Stimulated activated naive B cell treated with anti-CD40 and anti-IgM and Interleukin-4, amounts not matched to agents 10 μg/mL and 1 μg/mL and 100 μg/mL, for 72 hours (primary cell): ENCODE measurements around the gene CACNA2D1.
"Not testable (repeated sequence)": the region's sequence is repeated elsewhere in the genome, so short reads cannot be mapped to it uniquely, and the experiment has no call there.

Source experiments
- ATAC-seq, 2 donors: fragments of 150-1000 bp; cut with Tn5 transposase; replicated peaks; 2 replicates each; pipeline ENCODE4 v1.10.0; 2021; ENCODE audit warnings: moderate library complexity in 1 of 2
- DNase-seq: peaks from one replicate; pipeline ENCODE4 v3.0.0; 2021
- H3K27ac Mint-ChIP-seq: one replicate; pipeline ENCODE4 v1.8.0; 2022; ENCODE audit warnings: mild to moderate bottlenecking, mixed read lengths
- H3K27me3 Mint-ChIP-seq, 2 donors: one replicate each; pipeline ENCODE4 v1.8.0; 2022; ENCODE audit warnings: mixed read lengths in 2 of 2
- H3K36me3 Mint-ChIP-seq, 2 donors: one replicate each; pipeline ENCODE4 v1.8.0; 2022; ENCODE audit warnings: mixed read lengths in 2 of 2, mild to moderate bottlenecking in 1 of 2
- H3K4me1 Mint-ChIP-seq, 2 donors: one replicate each; pipeline ENCODE4 v1.8.0; 2022; ENCODE audit warnings: mixed read lengths in 2 of 2, mild to moderate bottlenecking in 1 of 2
- H3K4me3 Mint-ChIP-seq, 2 donors: one replicate each; pipeline ENCODE4 v1.8.0; 2022; ENCODE audit warnings: mild to moderate bottlenecking in 2 of 2, mixed read lengths in 2 of 2, moderate library complexity in 1 of 2
- H3K9me3 Mint-ChIP-seq, 2 donors: one replicate each; pipeline ENCODE4 v1.8.0; 2022; ENCODE audit warnings: mixed read lengths in 2 of 2, mild to moderate bottlenecking in 1 of 2

The CACNA2D1 gene

GRCh38 chr7:82141427-82141826, 302.1 kb downstream of the CACNA2D1 start:
- no peak for DNase-seq
- Mint-ChIP-seq H3K9me3 (no peaks in the 10 kb centered on the region), H3K36me3 (no peaks in the 10 kb centered on the region), H3K27ac (no peak overlapping the region), H3K27me3 (no peaks in the 10 kb centered on the region), H3K4me1 (no peaks in the 10 kb centered on the region), H3K4me3 (no peak overlapping the region)
- ATAC-seq, result no peak

GRCh38 chr7:82140608-82141007, 303.0 kb downstream of the CACNA2D1 start:
- DNase-seq, H3K27me3 Mint-ChIP-seq, ATAC-seq, H3K36me3 Mint-ChIP-seq, H3K4me3 Mint-ChIP-seq, H3K9me3 Mint-ChIP-seq, H3K4me1 Mint-ChIP-seq, H3K27ac Mint-ChIP-seq: not testable (repeated sequence)

GRCh38 chr7:82131215-82131614, 312.4 kb downstream of the CACNA2D1 start:
- Mint-ChIP-seq H3K4me3 (no peak overlapping the region), H3K4me1 (no peaks in the 10 kb centered on the region), H3K27me3 (no peaks in the 10 kb centered on the region), H3K9me3 (no peaks in the 10 kb centered on the region), H3K27ac (no peak overlapping the region), H3K36me3 (no peaks in the 10 kb centered on the region)
- ATAC-seq, result no peak
- no peak for DNase-seq

GRCh38 chr7:82129091-82129490, 314.5 kb downstream of the CACNA2D1 start:
- Mint-ChIP-seq H3K9me3 (peaks cover 0 to 4% of the 10 kb centered on the region in 2 donors), H3K27me3 (no peaks in the 10 kb centered on the region), H3K36me3 (no peaks in the 10 kb centered on the region), H3K27ac (no peak overlapping the region), H3K4me3 (no peak overlapping the region), H3K4me1 (no peaks in the 10 kb centered on the region)
- no peak for DNase-seq
- ATAC-seq, result no peak

GRCh38 chr7:82128546-82128945, 315.0 kb downstream of the CACNA2D1 start:
- no peaks in the 10 kb centered on the region for H3K4me1 Mint-ChIP-seq
- DNase-seq (no peak), ATAC-seq (no peak)
- no peak overlapping the region for H3K4me3 Mint-ChIP-seq
- H3K27ac Mint-ChIP-seq, result no peak overlapping the region
- H3K36me3 Mint-ChIP-seq, result no peaks in the 10 kb centered on the region
- H3K9me3 Mint-ChIP-seq, result peaks cover 0 to 4% of the 10 kb centered on the region in 2 donors
- H3K27me3 Mint-ChIP-seq, result no peaks in the 10 kb centered on the region

GRCh38 chr7:82126576-82126975, 317.0 kb downstream of the CACNA2D1 start:
- no peak overlapping the region for H3K27ac Mint-ChIP-seq

GRCh38 chr7:82124445-82124844, 319.1 kb downstream of the CACNA2D1 start:
- no peak overlapping the region for H3K4me3 Mint-ChIP-seq
- H3K4me1 Mint-ChIP-seq, result no peaks in the 10 kb centered on the region
- no peak for DNase-seq
- no peak overlapping the region for H3K27ac Mint-ChIP-seq
- no peaks in the 10 kb centered on the region for H3K27me3 Mint-ChIP-seq
- H3K36me3 Mint-ChIP-seq, result no peaks in the 10 kb centered on the region
- H3K9me3 Mint-ChIP-seq, result peaks cover 0 to 4% of the 10 kb centered on the region in 2 donors
- ATAC-seq, result no peak

More at GRCh38 chr7:82126576-82126975, 317.0 kb downstream of the CACNA2D1 start:
- no peaks in the 10 kb centered on the region for H3K27me3 Mint-ChIP-seq
- no peaks in the 10 kb centered on the region for H3K36me3 Mint-ChIP-seq
- H3K9me3 Mint-ChIP-seq, result peaks cover 0 to 4% of the 10 kb centered on the region in 2 donors
- H3K4me3 Mint-ChIP-seq, result no peak overlapping the region
- H3K4me1 Mint-ChIP-seq, result no peaks in the 10 kb centered on the region
- ATAC-seq (no peak), DNase-seq (no peak)

GRCh38 chr7:82122275-82122674, 321.3 kb downstream of the CACNA2D1 start:
- no peaks in the 10 kb centered on the region for H3K27me3 Mint-ChIP-seq
- DNase-seq (no peak), ATAC-seq (no peak)
- no peaks in the 10 kb centered on the region for H3K36me3 Mint-ChIP-seq
- peaks cover 0 to 4% of the 10 kb centered on the region in 2 donors for H3K9me3 Mint-ChIP-seq
- H3K4me1 Mint-ChIP-seq, result no peaks in the 10 kb centered on the region
- H3K27ac Mint-ChIP-seq, result no peak overlapping the region
- H3K4me3 Mint-ChIP-seq, result no peak overlapping the region

- Mint-ChIP-seq H3K4me1 (no peaks in the 10 kb centered on the region), H3K4me3 (no peak overlapping the region), H3K27ac (no peak overlapping the region), H3K27me3 (no peaks in the 10 kb centered on the region), H3K9me3 (no peaks in the 10 kb centered on the region), H3K36me3 (no peaks in the 10 kb centered on the region)
- ATAC-seq, result no peak
- no peak for DNase-seq
Measured at GRCh38 chr7:82114237-82114636, 329.3 kb downstream of the CACNA2D1 start.

GRCh38 chr7:82110146-82110840, 333.3 kb downstream of the CACNA2D1 start:
- Mint-ChIP-seq H3K4me3 (no peak overlapping the region), H3K9me3 (no peaks in the 10 kb centered on the region), H3K27me3 (no peaks in the 10 kb centered on the region), H3K36me3 (no peaks in the 10 kb centered on the region), H3K4me1 (no peaks in the 10 kb centered on the region), H3K27ac (no peak overlapping the region)
- DNase-seq, result no peak
- no peak for ATAC-seq

- Mint-ChIP-seq H3K4me3 (no peak overlapping the region), H3K9me3 (no peaks in the 10 kb centered on the region), H3K4me1 (no peaks in the 10 kb centered on the region), H3K27ac (no peak overlapping the region), H3K27me3 (no peaks in the 10 kb centered on the region), H3K36me3 (no peaks in the 10 kb centered on the region)
- DNase-seq (no peak), ATAC-seq (no peak)
Measured at GRCh38 chr7:82109288-82109687, 334.3 kb downstream of the CACNA2D1 start.

- ATAC-seq (no peak), DNase-seq (no peak)
- H3K27ac Mint-ChIP-seq, result no peak overlapping the region
- H3K27me3 Mint-ChIP-seq, result no peaks in the 10 kb centered on the region
- H3K4me3 Mint-ChIP-seq, result no peak overlapping the region
- H3K36me3 Mint-ChIP-seq, result no peaks in the 10 kb centered on the region
- no peaks in the 10 kb centered on the region for H3K4me1 Mint-ChIP-seq
- no peaks in the 10 kb centered on the region for H3K9me3 Mint-ChIP-seq
Measured at GRCh38 chr7:82106201-82106600, 337.4 kb downstream of the CACNA2D1 start.

- H3K36me3 Mint-ChIP-seq, result no peaks in the 10 kb centered on the region
- no peak overlapping the region for H3K4me3 Mint-ChIP-seq
- no peak for ATAC-seq
- no peaks in the 10 kb centered on the region for H3K27me3 Mint-ChIP-seq
- no peaks in the 10 kb centered on the region for H3K9me3 Mint-ChIP-seq
- no peaks in the 10 kb centered on the region for H3K4me1 Mint-ChIP-seq
- no peak overlapping the region for H3K27ac Mint-ChIP-seq
- DNase-seq, result no peak
Measured at GRCh38 chr7:82105463-82105862, 338.1 kb downstream of the CACNA2D1 start.

- H3K4me3 Mint-ChIP-seq, result no peak overlapping the region
- DNase-seq, result no peak
- no peaks in the 10 kb centered on the region for H3K9me3 Mint-ChIP-seq
- no peak overlapping the region for H3K27ac Mint-ChIP-seq
- no peaks in the 10 kb centered on the region for H3K36me3 Mint-ChIP-seq
- no peaks in the 10 kb centered on the region for H3K4me1 Mint-ChIP-seq
- no peaks in the 10 kb centered on the region for H3K27me3 Mint-ChIP-seq
- no peak for ATAC-seq
Measured at GRCh38 chr7:82098414-82098813, 345.2 kb downstream of the CACNA2D1 start.

- Mint-ChIP-seq H3K9me3 (no peaks in the 10 kb centered on the region), H3K27me3 (no peaks in the 10 kb centered on the region)
Measured at GRCh38 chr7:82091126-82091684, 352.4 kb downstream of the CACNA2D1 start.

More at GRCh38 chr7:82091126-82091684, 352.4 kb downstream of the CACNA2D1 start:
- Mint-ChIP-seq H3K4me1 (no peaks in the 10 kb centered on the region), H3K27ac (no peak overlapping the region), H3K36me3 (no peaks in the 10 kb centered on the region), H3K4me3 (no peak overlapping the region)
- no peak for DNase-seq
- ATAC-seq, result no peak
